Measurements from ENCODE around the gene COMMD9. TPM values are rescaled to one million over a fixed set of nuclear protein-coding genes. Genes with fewer than 3 reads are reported as not detected.

COMMD9 gene
- total and polyA plus RNA-seq, 10 of the 15 experiments (the other 5 are each of a cell fraction or from before 2014, with no cell fraction given), result 31.4 to 119 (median 56.2) TPM

DNA sequence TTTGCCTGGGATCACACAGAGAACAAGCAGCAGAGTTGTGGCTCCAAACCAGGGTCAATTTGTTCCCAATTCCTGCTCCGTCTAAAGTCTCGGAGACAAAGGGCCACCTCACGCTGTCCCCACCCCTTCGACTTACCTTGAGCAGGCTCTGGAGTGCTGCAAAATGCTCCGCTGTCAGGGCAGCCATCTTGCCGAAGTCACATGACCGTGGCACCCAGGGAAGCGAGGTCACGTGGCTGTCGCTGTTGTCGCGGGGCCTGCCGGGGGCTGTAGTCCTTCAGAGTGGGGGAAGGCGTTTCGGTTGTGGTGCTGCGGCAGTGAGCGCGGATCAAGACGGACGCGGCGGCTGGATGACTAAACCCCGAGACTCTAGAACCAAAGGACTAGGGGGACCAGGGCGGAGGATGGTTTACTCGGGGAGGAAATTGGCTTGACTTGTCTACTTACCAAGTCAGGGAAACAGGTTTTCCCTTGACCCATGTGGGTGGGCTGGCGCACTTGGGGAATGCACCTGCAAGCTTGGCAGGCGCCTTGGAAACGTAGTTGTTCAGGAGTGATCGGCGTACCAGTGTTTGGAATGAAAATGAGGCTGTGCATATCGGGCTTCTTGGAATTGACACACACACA, at the start of gene COMMD9 (continued):
- TF ChIP-seq, protein P1, sequence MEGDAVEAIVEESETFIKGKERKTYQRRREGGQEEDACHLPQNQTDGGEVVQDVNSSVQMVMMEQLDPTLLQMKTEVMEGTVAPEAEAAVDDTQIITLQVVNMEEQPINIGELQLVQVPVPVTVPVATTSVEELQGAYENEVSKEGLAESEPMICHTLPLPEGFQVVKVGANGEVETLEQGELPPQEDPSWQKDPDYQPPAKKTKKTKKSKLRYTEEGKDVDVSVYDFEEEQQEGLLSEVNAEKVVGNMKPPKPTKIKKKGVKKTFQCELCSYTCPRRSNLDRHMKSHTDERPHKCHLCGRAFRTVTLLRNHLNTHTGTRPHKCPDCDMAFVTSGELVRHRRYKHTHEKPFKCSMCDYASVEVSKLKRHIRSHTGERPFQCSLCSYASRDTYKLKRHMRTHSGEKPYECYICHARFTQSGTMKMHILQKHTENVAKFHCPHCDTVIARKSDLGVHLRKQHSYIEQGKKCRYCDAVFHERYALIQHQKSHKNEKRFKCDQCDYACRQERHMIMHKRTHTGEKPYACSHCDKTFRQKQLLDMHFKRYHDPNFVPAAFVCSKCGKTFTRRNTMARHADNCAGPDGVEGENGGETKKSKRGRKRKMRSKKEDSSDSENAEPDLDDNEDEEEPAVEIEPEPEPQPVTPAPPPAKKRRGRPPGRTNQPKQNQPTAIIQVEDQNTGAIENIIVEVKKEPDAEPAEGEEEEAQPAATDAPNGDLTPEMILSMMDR (IDR thresholded peaks at IDR 0.05 in 2 of 3, conservative IDR thresholded peaks at IDR 0.05 in 1 of 3; ENCODE audit: control insufficient read depth in 2 of 3, extremely low read depth in 1 of 3, insufficient read depth in 1 of 3, low read depth in 3 of 3, low read length in 3 of 3), result no peak
- TF ChIP-seq, protein P2, sequence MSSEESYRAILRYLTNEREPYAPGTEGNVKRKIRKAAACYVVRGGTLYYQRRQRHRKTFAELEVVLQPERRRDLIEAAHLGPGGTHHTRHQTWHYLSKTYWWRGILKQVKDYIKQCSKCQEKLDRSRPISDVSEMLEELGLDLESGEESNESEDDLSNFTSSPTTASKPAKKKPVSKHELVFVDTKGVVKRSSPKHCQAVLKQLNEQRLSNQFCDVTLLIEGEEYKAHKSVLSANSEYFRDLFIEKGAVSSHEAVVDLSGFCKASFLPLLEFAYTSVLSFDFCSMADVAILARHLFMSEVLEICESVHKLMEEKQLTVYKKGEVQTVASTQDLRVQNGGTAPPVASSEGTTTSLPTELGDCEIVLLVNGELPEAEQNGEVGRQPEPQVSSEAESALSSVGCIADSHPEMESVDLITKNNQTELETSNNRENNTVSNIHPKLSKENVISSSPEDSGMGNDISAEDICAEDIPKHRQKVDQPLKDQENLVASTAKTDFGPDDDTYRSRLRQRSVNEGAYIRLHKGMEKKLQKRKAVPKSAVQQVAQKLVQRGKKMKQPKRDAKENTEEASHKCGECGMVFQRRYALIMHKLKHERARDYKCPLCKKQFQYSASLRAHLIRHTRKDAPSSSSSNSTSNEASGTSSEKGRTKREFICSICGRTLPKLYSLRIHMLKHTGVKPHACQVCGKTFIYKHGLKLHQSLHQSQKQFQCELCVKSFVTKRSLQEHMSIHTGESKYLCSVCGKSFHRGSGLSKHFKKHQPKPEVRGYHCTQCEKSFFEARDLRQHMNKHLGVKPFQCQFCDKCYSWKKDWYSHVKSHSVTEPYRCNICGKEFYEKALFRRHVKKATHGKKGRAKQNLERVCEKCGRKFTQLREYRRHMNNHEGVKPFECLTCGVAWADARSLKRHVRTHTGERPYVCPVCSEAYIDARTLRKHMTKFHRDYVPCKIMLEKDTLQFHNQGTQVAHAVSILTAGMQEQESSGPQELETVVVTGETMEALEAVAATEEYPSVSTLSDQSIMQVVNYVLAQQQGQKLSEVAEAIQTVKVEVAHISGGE (CRISPR knock-in tag; IDR thresholded peaks at IDR 0.05), result peak; percentile 50; the same call in 1 of the 2 replicates
- peak; percentile 82 for TF ChIP-seq SREBF1 (IDR thresholded peaks at IDR 0.05; ENCODE audit: low read length)
- TF ChIP-seq CBX3 (IDR thresholded peaks at IDR 0.05; ENCODE audit: borderline replicate concordance, low read depth), result no peak
- TF ChIP-seq, protein P3, sequence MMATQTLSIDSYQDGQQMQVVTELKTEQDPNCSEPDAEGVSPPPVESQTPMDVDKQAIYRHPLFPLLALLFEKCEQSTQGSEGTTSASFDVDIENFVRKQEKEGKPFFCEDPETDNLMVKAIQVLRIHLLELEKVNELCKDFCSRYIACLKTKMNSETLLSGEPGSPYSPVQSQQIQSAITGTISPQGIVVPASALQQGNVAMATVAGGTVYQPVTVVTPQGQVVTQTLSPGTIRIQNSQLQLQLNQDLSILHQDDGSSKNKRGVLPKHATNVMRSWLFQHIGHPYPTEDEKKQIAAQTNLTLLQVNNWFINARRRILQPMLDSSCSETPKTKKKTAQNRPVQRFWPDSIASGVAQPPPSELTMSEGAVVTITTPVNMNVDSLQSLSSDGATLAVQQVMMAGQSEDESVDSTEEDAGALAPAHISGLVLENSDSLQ (IDR thresholded peaks at IDR 0.05), result peak; percentile 76
- TF ChIP-seq, protein P4, sequence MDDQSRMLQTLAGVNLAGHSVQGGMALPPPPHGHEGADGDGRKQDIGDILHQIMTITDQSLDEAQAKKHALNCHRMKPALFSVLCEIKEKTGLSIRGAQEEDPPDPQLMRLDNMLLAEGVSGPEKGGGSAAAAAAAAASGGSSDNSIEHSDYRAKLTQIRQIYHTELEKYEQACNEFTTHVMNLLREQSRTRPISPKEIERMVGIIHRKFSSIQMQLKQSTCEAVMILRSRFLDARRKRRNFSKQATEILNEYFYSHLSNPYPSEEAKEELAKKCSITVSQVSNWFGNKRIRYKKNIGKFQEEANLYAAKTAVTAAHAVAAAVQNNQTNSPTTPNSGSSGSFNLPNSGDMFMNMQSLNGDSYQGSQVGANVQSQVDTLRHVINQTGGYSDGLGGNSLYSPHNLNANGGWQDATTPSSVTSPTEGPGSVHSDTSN (IDR thresholded peaks at IDR 0.05; ENCODE audit: insufficient replicate concordance, low read depth, low read length), result peak; percentile 66
- TF ChIP-seq BHLHE40 (IDR thresholded peaks at IDR 0.05; ENCODE audit: borderline replicate concordance in 1 of 2, low read depth in 2 of 2, low read length in 1 of 2), result peak in 1 of 2 experiments; percentile 87; a peak in 3 of 4 replicates
- TF ChIP-seq CHD4 (IDR thresholded peaks at IDR 0.05), result no peak
- 0 out of 2 replicates have a peak, but pooled peaks have one; percentile 54 for TF ChIP-seq ZNF207 (IDR thresholded peaks at IDR 0.05; ENCODE audit: borderline replicate concordance)
- peak; percentile 76 for TF ChIP-seq FOXK2 (IDR thresholded peaks at IDR 0.05)
- TF ChIP-seq IKZF1 (conservative IDR thresholded peaks at IDR 0.05), result peak; percentile 98
- peak; percentile 80 for TF ChIP-seq PML (IDR thresholded peaks at IDR 0.05; ENCODE audit: low read length)
- TF ChIP-seq, protein P5, sequence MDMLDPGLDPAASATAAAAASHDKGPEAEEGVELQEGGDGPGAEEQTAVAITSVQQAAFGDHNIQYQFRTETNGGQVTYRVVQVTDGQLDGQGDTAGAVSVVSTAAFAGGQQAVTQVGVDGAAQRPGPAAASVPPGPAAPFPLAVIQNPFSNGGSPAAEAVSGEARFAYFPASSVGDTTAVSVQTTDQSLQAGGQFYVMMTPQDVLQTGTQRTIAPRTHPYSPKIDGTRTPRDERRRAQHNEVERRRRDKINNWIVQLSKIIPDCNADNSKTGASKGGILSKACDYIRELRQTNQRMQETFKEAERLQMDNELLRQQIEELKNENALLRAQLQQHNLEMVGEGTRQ (IDR thresholded peaks at IDR 0.05; ENCODE audit: borderline replicate concordance, low read depth, low read length), result peak; percentile 98
- TF ChIP-seq CHD2 (IDR thresholded peaks at IDR 0.05; ENCODE audit: borderline replicate concordance, low read depth, low read length), result peak; percentile 92
- peak; percentile 83 for TF ChIP-seq CREB1 (IDR thresholded peaks at IDR 0.05; ENCODE audit: low read depth)
- TF ChIP-seq CHD1 (IDR thresholded peaks at IDR 0.05; ENCODE audit: low read depth, low read length), result no peak
- peak in 1 of 2 experiments; percentile 12; a peak in 1 of 3 replicates for TF ChIP-seq EGR1 (IDR thresholded peaks at IDR 0.05; ENCODE audit: borderline replicate concordance in 1 of 2, low read depth in 2 of 2, low read length in 2 of 2)
- peak; percentile 79; the same call in 1 of the 2 replicates for TF ChIP-seq PAX5 (IDR thresholded peaks at IDR 0.05; ENCODE audit: borderline replicate concordance, low read depth, low read length)
- TF ChIP-seq IRF4 (IDR thresholded peaks at IDR 0.05; ENCODE audit: low read depth, low read length), result peak; percentile 23; the same call in 1 of the 2 replicates
- TF ChIP-seq, protein P6, sequence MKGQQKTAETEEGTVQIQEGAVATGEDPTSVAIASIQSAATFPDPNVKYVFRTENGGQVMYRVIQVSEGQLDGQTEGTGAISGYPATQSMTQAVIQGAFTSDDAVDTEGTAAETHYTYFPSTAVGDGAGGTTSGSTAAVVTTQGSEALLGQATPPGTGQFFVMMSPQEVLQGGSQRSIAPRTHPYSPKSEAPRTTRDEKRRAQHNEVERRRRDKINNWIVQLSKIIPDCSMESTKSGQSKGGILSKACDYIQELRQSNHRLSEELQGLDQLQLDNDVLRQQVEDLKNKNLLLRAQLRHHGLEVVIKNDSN (IDR thresholded peaks at IDR 0.05; ENCODE audit: borderline replicate concordance, extremely low read length, insufficient read depth, low read depth, low read length), result peak; percentile 99
